ENCODE data around the gene OTOGL. TPM values are rescaled to one million over a fixed set of nuclear protein-coding genes. Genes with fewer than 3 reads are reported as not detected.

OTOGL gene
- total RNA-seq, 1 donor from 2014 or later: not detected

DNA sequence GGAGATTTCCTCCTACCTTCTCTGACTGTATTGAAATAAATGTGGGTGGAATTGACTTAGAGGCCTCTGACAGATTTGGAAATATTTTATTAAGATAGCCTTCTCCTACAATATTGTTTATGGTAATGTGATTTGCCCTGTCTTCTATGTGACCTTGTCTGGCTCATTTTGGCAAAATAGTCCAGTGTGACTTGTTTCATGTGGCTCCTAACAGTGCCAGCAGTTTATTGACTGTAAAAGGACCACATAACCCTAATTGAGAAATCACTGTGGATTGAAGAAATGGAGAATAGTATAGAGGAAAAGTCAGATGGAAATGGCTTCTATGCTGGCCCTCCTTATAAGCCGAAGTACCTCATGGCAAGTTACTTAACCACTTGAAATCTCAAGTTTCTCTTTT lies 173.8 kb downstream of the OTOGL start:
- Histone ChIP-seq H3K9me3 (no peaks in the 10 kb centered on the region), H3K27me3 (no peaks in the 10 kb centered on the region), H3K4me1 (peaks cover 0 to 6% of the 10 kb centered on the region in 2 donors), H3K27ac (no peak overlapping the region), H3K36me3 (no peaks in the 10 kb centered on the region), H3K4me3 (no peak overlapping the region)
- no peak for DNase-seq (ENCODE audit: low spot score in 2 of 2)
- intact Hi-C loops (cut with DNase I): no loop called here
- TF ChIP-seq, protein P1, sequence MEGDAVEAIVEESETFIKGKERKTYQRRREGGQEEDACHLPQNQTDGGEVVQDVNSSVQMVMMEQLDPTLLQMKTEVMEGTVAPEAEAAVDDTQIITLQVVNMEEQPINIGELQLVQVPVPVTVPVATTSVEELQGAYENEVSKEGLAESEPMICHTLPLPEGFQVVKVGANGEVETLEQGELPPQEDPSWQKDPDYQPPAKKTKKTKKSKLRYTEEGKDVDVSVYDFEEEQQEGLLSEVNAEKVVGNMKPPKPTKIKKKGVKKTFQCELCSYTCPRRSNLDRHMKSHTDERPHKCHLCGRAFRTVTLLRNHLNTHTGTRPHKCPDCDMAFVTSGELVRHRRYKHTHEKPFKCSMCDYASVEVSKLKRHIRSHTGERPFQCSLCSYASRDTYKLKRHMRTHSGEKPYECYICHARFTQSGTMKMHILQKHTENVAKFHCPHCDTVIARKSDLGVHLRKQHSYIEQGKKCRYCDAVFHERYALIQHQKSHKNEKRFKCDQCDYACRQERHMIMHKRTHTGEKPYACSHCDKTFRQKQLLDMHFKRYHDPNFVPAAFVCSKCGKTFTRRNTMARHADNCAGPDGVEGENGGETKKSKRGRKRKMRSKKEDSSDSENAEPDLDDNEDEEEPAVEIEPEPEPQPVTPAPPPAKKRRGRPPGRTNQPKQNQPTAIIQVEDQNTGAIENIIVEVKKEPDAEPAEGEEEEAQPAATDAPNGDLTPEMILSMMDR (IDR thresholded peaks at IDR 0.05): no peak

DNA sequence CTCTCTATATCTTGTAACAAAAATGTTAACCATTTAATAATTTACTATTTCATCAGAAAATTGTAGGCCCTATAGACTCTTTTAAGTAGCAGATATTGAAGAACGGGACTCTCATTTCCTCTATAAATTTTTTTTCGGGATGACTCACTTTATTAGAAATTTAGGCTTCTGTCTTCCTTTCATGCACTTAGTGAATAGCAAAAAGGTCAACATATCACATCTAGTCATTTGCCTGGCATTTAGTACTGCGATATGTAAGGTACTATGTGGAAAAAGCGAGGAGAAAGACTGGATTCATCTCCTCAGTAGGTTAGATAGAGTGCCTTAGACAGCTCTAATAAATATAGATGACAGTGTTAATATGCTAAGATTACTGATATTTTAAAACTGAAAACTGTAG lies 178.4 kb downstream of the OTOGL start:
- H3K36me3 ChIP-seq: no peaks in the 10 kb centered on the region
- H3K27me3 ChIP-seq: no peaks in the 10 kb centered on the region
- H3K4me1 ChIP-seq: no peaks in the 10 kb centered on the region
- TF ChIP-seq, protein P1 (IDR thresholded peaks at IDR 0.05): no peak
- no peak overlapping the region for H3K4me3 ChIP-seq
- H3K9me3 ChIP-seq: peaks cover 0 to 6% of the 10 kb centered on the region in 2 donors
- H3K27ac ChIP-seq: no peak overlapping the region
- DNase-seq (ENCODE audit: low spot score in 2 of 2): no peak
- intact Hi-C loops (cut with DNase I): no loop called here

DNA sequence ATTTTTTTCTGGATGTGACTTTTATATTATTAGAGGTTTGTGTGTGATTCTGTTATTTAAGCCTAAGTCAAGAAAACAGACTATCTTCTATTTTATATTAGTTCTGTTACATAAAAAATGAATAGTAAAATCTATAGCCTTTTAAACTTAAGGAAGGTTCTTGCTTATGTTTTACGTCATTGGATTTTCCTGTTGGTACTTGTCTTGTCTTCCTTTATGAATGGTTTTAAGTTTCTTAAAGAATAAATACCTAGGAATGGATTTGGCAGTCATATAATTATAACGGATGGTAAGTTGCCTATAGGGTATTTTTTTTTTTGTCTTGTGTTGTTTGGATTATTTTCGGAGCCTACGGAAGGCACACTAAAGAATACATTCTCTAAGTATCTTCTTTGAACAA lies 182.9 kb downstream of the OTOGL start:
- H3K27ac ChIP-seq: no peak overlapping the region
- H3K9me3 ChIP-seq: peaks cover 0 to 6% of the 10 kb centered on the region in 2 donors
- no peak overlapping the region for H3K4me3 ChIP-seq
- no peaks in the 10 kb centered on the region for H3K27me3 ChIP-seq
- TF ChIP-seq, protein P1 (IDR thresholded peaks at IDR 0.05): no peak
- intact Hi-C loops (cut with DNase I): no loop called here
- no peak for DNase-seq (ENCODE audit: low spot score in 2 of 2)
- no peaks in the 10 kb centered on the region for H3K4me1 ChIP-seq
- no peaks in the 10 kb centered on the region for H3K36me3 ChIP-seq

DNA sequence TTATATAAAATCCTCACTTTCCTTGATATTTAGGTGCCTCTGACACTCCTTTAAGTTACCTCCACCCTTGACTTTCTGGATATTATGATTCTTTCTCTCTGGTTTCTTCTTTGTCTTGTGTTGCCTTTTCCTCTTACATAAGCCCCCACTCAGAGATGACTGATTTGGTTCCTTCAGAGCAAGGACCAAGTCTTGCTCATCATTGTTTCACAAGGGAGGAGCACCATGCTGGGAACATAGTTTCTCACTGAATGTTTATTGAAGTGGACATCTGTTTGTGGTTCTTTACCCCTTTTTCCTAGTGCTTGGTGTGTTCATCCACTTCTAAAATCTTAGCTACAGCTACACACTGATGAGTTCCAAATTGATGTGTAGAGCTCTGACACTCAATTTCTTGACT lies 183.4 kb downstream of the OTOGL start:
- TF ChIP-seq, protein P1 (IDR thresholded peaks at IDR 0.05): no peak
- Histone ChIP-seq H3K27me3 (no peaks in the 10 kb centered on the region), H3K36me3 (no peaks in the 10 kb centered on the region), H3K4me3 (no peak overlapping the region), H3K9me3 (peaks cover 0 to 6% of the 10 kb centered on the region in 2 donors), H3K27ac (no peak overlapping the region), H3K4me1 (no peaks in the 10 kb centered on the region)
- intact Hi-C loops (cut with DNase I): no loop called here
- no peak for DNase-seq (ENCODE audit: low spot score in 2 of 2)

DNA sequence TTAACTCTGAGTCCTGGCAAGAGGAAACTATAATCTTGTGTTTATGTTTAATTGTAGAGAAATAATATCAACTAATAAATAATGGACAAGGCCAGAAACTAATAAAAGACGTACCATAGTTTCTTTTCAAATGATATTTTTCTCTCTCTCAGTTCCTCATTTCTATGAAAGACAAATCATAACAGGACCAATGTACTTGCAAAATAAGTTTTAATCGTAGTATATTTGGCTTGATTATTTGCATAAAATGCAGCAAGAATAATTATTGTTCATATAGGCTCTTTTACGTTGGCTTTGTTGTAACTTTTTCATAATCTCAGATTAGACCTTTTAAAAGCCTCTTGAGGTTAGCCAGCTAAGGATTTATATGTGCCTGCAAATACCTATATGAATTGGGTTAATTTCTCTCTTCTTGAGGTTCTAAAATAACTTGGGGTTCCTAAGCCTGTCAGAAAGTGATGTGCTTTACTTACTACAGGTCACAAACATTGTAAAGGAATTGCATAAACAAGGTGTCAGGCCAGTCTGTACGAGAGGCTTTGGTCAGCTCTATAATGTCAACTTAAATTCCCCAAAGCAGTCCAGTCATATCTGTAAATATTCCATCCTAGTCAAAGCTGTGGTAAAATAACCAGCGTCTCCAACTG lies 191.9 kb downstream of the OTOGL start:
- H3K36me3 ChIP-seq: no peaks in the 10 kb centered on the region
- intact Hi-C loops (cut with DNase I): no loop called here
- no peaks in the 10 kb centered on the region for H3K27me3 ChIP-seq
- H3K9me3 ChIP-seq: no peaks in the 10 kb centered on the region
- no peak overlapping the region for H3K27ac ChIP-seq
- no peak for DNase-seq (ENCODE audit: low spot score in 2 of 2)
- H3K4me1 ChIP-seq: no peaks in the 10 kb centered on the region
- H3K4me3 ChIP-seq: no peak overlapping the region
- TF ChIP-seq, protein P1 (IDR thresholded peaks at IDR 0.05): no peak

DNA sequence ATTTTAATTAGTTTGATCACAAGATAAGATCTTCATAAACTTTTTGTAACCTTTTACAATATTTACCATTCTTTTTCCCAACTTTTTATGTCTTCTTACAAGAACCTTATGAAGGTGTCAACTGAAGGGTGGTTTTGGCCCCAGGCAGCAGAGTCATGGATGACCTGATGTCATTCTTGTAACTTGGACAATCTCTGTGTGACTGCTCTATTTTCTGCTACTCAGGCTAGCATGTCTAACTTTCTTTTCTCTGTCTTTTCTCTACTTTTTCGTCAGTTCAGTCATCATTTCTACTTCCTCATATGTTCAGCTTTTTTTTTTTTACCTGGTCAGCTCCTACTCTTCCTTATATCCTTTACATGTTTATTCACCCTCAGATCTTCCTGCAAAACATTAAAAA lies 194.0 kb downstream of the OTOGL start:
- intact Hi-C loops (cut with DNase I): no loop called here
- DNase-seq (ENCODE audit: low spot score in 2 of 2): no peak
- H3K4me3 ChIP-seq: no peak overlapping the region
- TF ChIP-seq, protein P1 (IDR thresholded peaks at IDR 0.05): no peak
- H3K4me1 ChIP-seq: no peaks in the 10 kb centered on the region
- H3K36me3 ChIP-seq: no peaks in the 10 kb centered on the region
- no peaks in the 10 kb centered on the region for H3K27me3 ChIP-seq
- no peak overlapping the region for H3K27ac ChIP-seq
- no peaks in the 10 kb centered on the region for H3K9me3 ChIP-seq
